Measurements from ENCODE around the gene GRAMD4.

Gene GRAMD4

GRCh38 chr22:46654426-46654825, 34.2 kb downstream of the GRAMD4 start:
- H3K36me3 Mint-ChIP-seq (ENCODE audit: low read depth), result no peaks in the 10 kb centered on the region
- DNase-seq, result no peak
- H3K9me3 Mint-ChIP-seq, result no peaks in the 10 kb centered on the region
- peaks cover 58% of the 10 kb centered on the region for H3K4me1 Mint-ChIP-seq
- no peak overlapping the region for H3K4me3 Mint-ChIP-seq
- H3K27me3 Mint-ChIP-seq (ENCODE audit: low read depth, poor library complexity), result no peaks in the 10 kb centered on the region
- H3K27ac Mint-ChIP-seq, result no peak overlapping the region
- TF ChIP-seq, protein P1, sequence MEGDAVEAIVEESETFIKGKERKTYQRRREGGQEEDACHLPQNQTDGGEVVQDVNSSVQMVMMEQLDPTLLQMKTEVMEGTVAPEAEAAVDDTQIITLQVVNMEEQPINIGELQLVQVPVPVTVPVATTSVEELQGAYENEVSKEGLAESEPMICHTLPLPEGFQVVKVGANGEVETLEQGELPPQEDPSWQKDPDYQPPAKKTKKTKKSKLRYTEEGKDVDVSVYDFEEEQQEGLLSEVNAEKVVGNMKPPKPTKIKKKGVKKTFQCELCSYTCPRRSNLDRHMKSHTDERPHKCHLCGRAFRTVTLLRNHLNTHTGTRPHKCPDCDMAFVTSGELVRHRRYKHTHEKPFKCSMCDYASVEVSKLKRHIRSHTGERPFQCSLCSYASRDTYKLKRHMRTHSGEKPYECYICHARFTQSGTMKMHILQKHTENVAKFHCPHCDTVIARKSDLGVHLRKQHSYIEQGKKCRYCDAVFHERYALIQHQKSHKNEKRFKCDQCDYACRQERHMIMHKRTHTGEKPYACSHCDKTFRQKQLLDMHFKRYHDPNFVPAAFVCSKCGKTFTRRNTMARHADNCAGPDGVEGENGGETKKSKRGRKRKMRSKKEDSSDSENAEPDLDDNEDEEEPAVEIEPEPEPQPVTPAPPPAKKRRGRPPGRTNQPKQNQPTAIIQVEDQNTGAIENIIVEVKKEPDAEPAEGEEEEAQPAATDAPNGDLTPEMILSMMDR (IDR thresholded peaks at IDR 0.05), result no peak

GRCh38 chr22:46654927-46655595, 34.9 kb downstream of the GRAMD4 start:
- no peak for DNase-seq
- peaks cover 53% of the 10 kb centered on the region for H3K4me1 Mint-ChIP-seq
- no peaks in the 10 kb centered on the region for H3K9me3 Mint-ChIP-seq
- TF ChIP-seq, protein P1 (IDR thresholded peaks at IDR 0.05), result no peak
- H3K27me3 Mint-ChIP-seq (ENCODE audit: low read depth, poor library complexity), result no peaks in the 10 kb centered on the region
- no peak overlapping the region for H3K27ac Mint-ChIP-seq
- no peaks in the 10 kb centered on the region for H3K36me3 Mint-ChIP-seq (ENCODE audit: low read depth)
- no peak overlapping the region for H3K4me3 Mint-ChIP-seq

DNA sequence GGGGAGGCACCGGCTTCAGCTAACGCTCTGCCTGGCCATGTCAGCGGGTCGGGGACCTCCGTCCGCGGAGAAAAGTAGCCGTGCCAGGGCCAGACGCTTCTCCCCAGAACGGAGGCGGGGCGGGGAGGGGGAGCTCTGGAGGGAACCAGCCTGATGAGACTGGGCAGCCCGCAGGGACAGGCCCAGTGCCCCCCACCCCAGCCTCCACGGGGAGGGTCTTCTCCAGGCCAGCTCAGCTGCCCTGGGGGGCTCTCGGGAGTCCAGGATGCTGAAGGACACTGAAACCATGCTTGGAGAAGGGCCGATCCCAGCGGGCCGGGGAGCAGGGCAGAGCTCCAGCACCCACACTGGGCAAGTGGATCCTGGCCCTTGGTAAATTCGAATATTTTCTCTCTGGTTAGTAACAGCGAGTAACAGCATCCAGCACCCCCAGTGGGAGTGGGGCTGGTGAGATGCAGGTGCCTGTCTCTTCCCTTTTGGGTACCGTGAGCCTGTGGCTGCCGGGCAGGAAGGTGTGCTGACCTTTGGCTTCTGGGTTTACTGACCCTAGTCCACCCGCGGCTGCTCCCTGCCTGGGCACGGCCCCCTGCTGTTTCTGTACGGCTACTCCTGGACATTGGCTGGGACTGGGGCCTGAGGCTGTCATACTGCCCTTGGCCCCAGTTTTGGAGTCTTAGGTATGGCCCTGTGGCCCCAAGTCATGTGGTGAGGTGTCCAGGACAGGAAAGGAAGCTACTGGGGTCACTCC, 35.8 kb downstream of the GRAMD4 start:
- no peaks in the 10 kb centered on the region for H3K27me3 Mint-ChIP-seq (ENCODE audit: low read depth, poor library complexity)
- H3K27ac Mint-ChIP-seq, result no peak overlapping the region
- H3K4me3 Mint-ChIP-seq, result no peak overlapping the region
- no peaks in the 10 kb centered on the region for H3K9me3 Mint-ChIP-seq
- no peak for DNase-seq
- H3K36me3 Mint-ChIP-seq (ENCODE audit: low read depth), result no peaks in the 10 kb centered on the region
- H3K4me1 Mint-ChIP-seq, result peaks cover 52% of the 10 kb centered on the region
- TF ChIP-seq, protein P1 (IDR thresholded peaks at IDR 0.05), result no peak

DNA sequence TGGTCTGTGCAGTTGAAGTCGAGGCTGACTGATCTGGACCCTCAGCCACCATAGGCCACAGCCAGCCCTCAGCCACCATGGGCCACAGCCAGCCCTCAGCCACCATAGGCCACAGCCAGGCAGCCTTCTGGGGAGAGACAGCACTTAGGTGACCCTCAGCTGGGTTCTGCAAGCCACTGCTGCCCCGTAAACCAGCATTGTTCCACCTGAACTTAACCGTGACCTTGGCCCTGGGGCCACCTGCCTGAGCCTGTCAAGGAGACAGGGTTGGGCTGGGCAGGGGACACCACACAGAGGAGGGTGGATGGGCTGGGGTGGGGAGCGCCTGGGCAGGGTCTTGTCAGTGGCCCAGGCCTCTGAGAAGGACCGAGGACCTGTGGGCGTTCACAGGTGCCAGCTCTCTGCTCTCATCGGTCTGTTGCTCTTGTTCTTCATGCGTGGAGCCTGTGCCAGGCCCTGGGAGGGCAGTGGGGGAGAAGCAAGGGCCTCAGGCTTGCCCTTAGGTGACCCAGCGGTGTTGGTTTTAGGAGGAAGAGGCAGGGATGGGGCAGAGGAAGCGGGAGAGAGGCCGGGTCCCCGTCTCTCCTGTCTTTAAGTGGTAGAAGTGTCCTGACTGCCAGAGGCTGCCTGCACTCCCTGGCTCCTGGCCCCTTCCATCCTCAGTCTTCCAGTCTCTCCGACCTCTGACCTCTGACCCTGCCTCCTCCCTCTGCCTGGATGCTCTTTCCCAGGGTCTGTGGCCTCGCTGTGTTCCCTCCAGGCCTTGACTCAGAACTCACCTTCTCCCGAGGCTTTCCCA, 36.9 kb downstream of the GRAMD4 start:
- no peaks in the 10 kb centered on the region for H3K27me3 Mint-ChIP-seq (ENCODE audit: low read depth, poor library complexity)
- H3K36me3 Mint-ChIP-seq (ENCODE audit: low read depth), result no peaks in the 10 kb centered on the region
- H3K27ac Mint-ChIP-seq, result no peak overlapping the region
- no peak overlapping the region for H3K4me3 Mint-ChIP-seq
- H3K9me3 Mint-ChIP-seq, result no peaks in the 10 kb centered on the region
- DNase-seq, result no peak
- peaks cover 43% of the 10 kb centered on the region for H3K4me1 Mint-ChIP-seq
- TF ChIP-seq, protein P1 (IDR thresholded peaks at IDR 0.05), result no peak

DNA sequence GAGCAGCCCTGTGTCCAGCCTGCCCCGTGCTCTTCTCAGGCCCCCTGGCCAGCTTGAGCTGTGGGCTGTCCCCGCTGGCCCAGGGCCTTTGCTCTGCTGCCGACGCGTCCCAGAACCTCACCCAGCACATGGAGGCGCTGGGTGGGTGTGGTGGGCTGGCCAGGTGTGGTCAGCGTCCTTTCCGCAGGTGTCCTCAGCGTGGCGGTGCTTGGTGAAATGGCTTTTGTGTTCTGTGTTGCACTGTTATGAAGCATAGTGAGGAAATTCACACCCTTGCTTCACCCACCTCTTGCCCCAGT, 37.4 kb downstream of the GRAMD4 start:
- DNase-seq, result no peak
- Mint-ChIP-seq H3K4me3 (no peak overlapping the region), H3K27ac (no peak overlapping the region), H3K36me3 (ENCODE audit: low read depth) (no peaks in the 10 kb centered on the region), H3K4me1 (peaks cover 42% of the 10 kb centered on the region), H3K9me3 (no peaks in the 10 kb centered on the region), H3K27me3 (ENCODE audit: low read depth, poor library complexity) (no peaks in the 10 kb centered on the region)
- TF ChIP-seq, protein P1 (IDR thresholded peaks at IDR 0.05), result no peak
